ENCODE data around the gene BRD3OS. TPM values are rescaled to one million over a fixed set of nuclear protein-coding genes. Genes with fewer than 3 reads are reported as not detected.

BRD3OS gene
- total and polyA plus RNA-seq, 12 donors: 14.7 to 70.6 (median 22.0) TPM

DNA sequence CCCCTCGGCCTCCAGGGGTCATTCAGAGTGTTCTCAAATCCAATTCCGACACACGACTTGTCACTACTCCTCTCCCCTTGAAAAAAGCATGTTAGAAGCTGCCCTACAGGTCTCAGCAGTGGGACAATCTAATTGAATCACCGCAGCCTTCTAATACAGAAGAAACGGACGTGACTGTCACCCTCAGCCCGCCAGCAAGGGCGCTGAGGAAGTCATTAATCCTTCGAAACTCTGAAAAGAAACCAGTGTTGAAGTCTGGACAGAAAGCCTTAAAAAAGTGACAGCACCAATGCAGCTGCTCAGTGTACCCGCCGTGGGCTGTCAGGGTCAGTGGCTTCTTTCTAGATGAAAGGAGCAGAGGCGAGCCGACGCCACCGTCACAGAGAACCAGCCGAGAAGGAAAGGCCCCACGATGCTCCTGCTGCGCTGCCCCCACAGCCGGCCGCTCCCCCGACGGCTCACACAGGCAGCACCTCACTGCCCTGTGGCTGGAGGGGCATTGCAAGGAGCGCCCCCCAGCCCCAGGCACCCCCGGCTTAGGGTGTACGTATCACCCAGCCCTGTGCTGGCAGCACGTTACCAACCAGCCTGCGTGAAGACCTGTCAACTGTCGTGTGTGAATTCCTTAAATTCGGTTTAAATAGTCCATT is 5.7 kb downstream of the BRD3OS start:
- H3K9me3 ChIP-seq (replicated peaks in 1 of 3): no peaks in the 10 kb centered on the region
- 75 to 80% (median 77%) methylated on average over 21 to 29 of the region's 29 CpGs for WGBS, 4 donors
- no peak overlapping the region for H3K27ac ChIP-seq
- H3K36me3 ChIP-seq (replicated peaks in 1 of 2): peaks cover 0 to 68% of the 10 kb centered on the region in 2 donors
- H3K4me1 ChIP-seq (replicated peaks in 1 of 2): peaks cover 5 to 11% of the 10 kb centered on the region in 2 donors
- intact Hi-C loops (cut with DNase I): no loop called here
- peak in 2 of 7 donors; percentile 14 to 20 for DNase-seq
- H3K27me3 ChIP-seq: no peaks in the 10 kb centered on the region
- no peak overlapping the region for H3K4me3 ChIP-seq
- TF ChIP-seq, protein P1, sequence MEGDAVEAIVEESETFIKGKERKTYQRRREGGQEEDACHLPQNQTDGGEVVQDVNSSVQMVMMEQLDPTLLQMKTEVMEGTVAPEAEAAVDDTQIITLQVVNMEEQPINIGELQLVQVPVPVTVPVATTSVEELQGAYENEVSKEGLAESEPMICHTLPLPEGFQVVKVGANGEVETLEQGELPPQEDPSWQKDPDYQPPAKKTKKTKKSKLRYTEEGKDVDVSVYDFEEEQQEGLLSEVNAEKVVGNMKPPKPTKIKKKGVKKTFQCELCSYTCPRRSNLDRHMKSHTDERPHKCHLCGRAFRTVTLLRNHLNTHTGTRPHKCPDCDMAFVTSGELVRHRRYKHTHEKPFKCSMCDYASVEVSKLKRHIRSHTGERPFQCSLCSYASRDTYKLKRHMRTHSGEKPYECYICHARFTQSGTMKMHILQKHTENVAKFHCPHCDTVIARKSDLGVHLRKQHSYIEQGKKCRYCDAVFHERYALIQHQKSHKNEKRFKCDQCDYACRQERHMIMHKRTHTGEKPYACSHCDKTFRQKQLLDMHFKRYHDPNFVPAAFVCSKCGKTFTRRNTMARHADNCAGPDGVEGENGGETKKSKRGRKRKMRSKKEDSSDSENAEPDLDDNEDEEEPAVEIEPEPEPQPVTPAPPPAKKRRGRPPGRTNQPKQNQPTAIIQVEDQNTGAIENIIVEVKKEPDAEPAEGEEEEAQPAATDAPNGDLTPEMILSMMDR (IDR thresholded peaks at IDR 0.05): no peak
- TF ChIP-seq POLR2A (IDR thresholded peaks at IDR 0.05): no peak

GRCh38 chr9:134031783-134032182 is 6.5 kb downstream of the BRD3OS start:
- intact Hi-C loops (cut with DNase I): no loop called here
- TF ChIP-seq, protein P1 (IDR thresholded peaks at IDR 0.05): no peak
- TF ChIP-seq POLR2A (IDR thresholded peaks at IDR 0.05): no peak
- peak in 1 of 7 donors; percentile 15 for DNase-seq

DNA sequence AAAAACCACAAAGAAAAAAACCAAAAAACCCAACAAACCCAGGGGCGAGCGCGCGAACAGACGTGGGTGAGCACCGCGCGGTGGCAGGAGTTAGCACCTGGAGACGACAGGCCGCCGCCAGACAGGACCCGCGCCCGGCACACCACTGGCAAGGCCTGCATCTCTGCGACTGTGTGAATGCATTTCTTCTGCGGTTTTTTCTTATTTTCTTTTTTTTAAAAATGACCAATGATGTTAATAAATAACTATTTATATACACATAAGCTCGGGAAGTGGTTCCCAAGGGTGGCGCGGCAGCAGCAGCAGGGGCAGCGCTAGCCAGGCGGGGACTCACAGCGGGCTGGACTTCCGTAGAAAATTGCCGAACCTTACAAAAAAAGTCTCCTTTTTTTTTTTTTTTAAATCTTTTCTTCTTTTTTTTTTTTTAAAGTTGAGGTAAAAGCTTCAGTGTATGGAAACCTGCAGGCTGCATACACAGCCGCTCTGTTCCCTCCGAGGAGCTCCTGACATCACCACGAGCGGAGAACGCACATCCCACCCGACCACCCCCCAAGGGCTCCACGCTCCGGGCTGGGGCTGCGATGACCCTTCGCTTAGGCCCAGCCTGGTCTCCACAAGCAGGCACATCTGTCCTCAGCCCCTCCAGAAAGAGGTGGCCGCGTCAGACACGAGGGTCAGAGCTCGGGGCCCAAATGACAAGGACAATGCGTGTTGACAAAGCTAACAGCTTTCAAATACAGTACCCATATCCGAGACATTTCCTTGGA is 7.4 kb downstream of the BRD3OS start:
- DNase-seq: peak in 1 of 7 donors; percentile 16
- no peak overlapping the region for H3K27ac ChIP-seq
- peaks cover 0 to 5% of the 10 kb centered on the region in 2 donors for H3K4me1 ChIP-seq (replicated peaks in 1 of 2)
- WGBS, 4 donors: 92 to 96% (median 94%) methylated on average over 37 to 40 of the region's 40 CpGs
- peaks cover 0 to 79% of the 10 kb centered on the region in 2 donors for H3K36me3 ChIP-seq (replicated peaks in 1 of 2)
- no peak overlapping the region for H3K4me3 ChIP-seq
- intact Hi-C loops (cut with DNase I): no loop called here
- TF ChIP-seq, protein P1 (IDR thresholded peaks at IDR 0.05): no peak
- TF ChIP-seq POLR2A (IDR thresholded peaks at IDR 0.05): no peak
- H3K9me3 ChIP-seq (replicated peaks in 1 of 3): no peaks in the 10 kb centered on the region
- H3K27me3 ChIP-seq: no peaks in the 10 kb centered on the region

More at GRCh38 chr9:134031783-134032182, 6.5 kb downstream of the BRD3OS start:
- H3K27ac ChIP-seq: no peak overlapping the region
- no peaks in the 10 kb centered on the region for H3K27me3 ChIP-seq
- H3K36me3 ChIP-seq (replicated peaks in 1 of 2): peaks cover 0 to 77% of the 10 kb centered on the region in 2 donors
- no peaks in the 10 kb centered on the region for H3K9me3 ChIP-seq (replicated peaks in 1 of 3)
- H3K4me3 ChIP-seq: no peak overlapping the region
- peaks cover 0 to 5% of the 10 kb centered on the region in 2 donors for H3K4me1 ChIP-seq (replicated peaks in 1 of 2)
- WGBS, 4 donors: 84 to 92% (median 90%) methylated on average over 5 to 14 of the region's 14 CpGs

- Histone ChIP-seq H3K4me1 (replicated peaks in 1 of 2) (peaks cover 0 to 5% of the 10 kb centered on the region in 2 donors), H3K4me3 (no peak overlapping the region), H3K36me3 (replicated peaks in 1 of 2) (peaks cover 0 to 79% of the 10 kb centered on the region in 2 donors), H3K27ac (no peak overlapping the region), H3K27me3 (no peaks in the 10 kb centered on the region), H3K9me3 (replicated peaks in 1 of 3) (no peaks in the 10 kb centered on the region)
- TF ChIP-seq, protein P1 (IDR thresholded peaks at IDR 0.05): no peak
- no peak for TF ChIP-seq POLR2A (IDR thresholded peaks at IDR 0.05)
- DNase-seq: peak in 2 of 7 donors; percentile 15
- intact Hi-C loops (cut with DNase I): no loop called here
- 92 to 95% (median 95%) methylated on average over 22 to 26 of the region's 26 CpGs for WGBS, 4 donors
Measured at GRCh38 chr9:134033516-134034214, 8.4 kb downstream of the BRD3OS start.

All from adrenal gland (tissue), 12 donors.